Smooth muscle cell (in vitro differentiated cells): Measurements from ENCODE around the gene SIAH3. TPM values are rescaled to one million over a fixed set of nuclear protein-coding genes. Genes with fewer than 3 reads are reported as not detected.

ENCODE experiments used
- DNase-seq: peaks from one replicate; lab custom pipeline; 2025; ENCODE audit not compliant: unreplicated experiment; lab: John Stamatoyannopoulos, UW
- H2AFZ ChIP-seq: fragments of 200-600 bp; sonication (generic); 2 replicates; pipeline ENCODE4 v1.6.0; 2016; ENCODE audit warnings: antibody characterized with exemption, low read depth, mild to moderate bottlenecking
- H3F3A ChIP-seq: fragments of 200-600 bp; sonication (generic); 2 replicates; pipeline ENCODE4 v1.6.0; 2017; ENCODE audit warnings: antibody characterized with exemption, low read depth
- H3K27ac ChIP-seq: fragments of 200-600 bp; sonication (generic); 2 replicates; pipeline ENCODE4 v1.5.1; 2016; ENCODE audit warnings: low read depth, mild to moderate bottlenecking
- H3K27me3 ChIP-seq: fragments of 200-600 bp; sonication (generic); 2 replicates; pipeline ENCODE4 v1.6.1; 2016; ENCODE audit warnings: low read depth, mild to moderate bottlenecking
- H3K36me3 ChIP-seq: fragments of 200-600 bp; sonication (generic); 2 replicates; pipeline ENCODE4 v1.5.1; 2016; ENCODE audit warnings: low read depth
- H3K4me1 ChIP-seq: fragments of 200-600 bp; sonication (generic); 2 replicates; pipeline ENCODE4 v1.5.1; 2016; ENCODE audit warnings: low read depth
- H3K4me2 ChIP-seq: fragments of 200-600 bp; sonication (generic); 2 replicates; pipeline ENCODE4 v1.6.0; 2016; ENCODE audit warnings: mild to moderate bottlenecking
- H3K4me3 ChIP-seq: fragments of 200-600 bp; sonication (generic); 2 replicates; pipeline ENCODE4 v1.5.1; 2016; ENCODE audit warnings: mild to moderate bottlenecking
- H3K79me2 ChIP-seq: fragments of 200-600 bp; sonication (generic); 2 replicates; pipeline ENCODE4 v1.6.0; 2016; ENCODE audit warnings: low read depth, mild to moderate bottlenecking
- H3K9ac ChIP-seq: fragments of 200-600 bp; sonication (generic); 2 replicates; pipeline ENCODE4 v1.6.0; 2016; ENCODE audit warnings: low read depth
- H3K9me3 ChIP-seq: fragments of 200-600 bp; sonication (generic); replicated peaks from 2 replicates; pipeline ENCODE4 v1.5.1; 2016; ENCODE audit warnings: low read depth
- H4K20me1 ChIP-seq: fragments of 200-600 bp; sonication (generic); 2 replicates; pipeline ENCODE4 v1.6.0; 2016; ENCODE audit warnings: low read depth
- WGBS: methylation state at CpG from one replicate; pipeline ENCODE4 v1.1.7; 2016; ENCODE audit warnings: low lambda C conversion rate; 5-methylcytosine and 5-hydroxymethylcytosine counted together
- polyA plus RNA-seq: library from polyadenylated mRNA; unstranded; fragments of >200 nt; fragmentation: Nextera tagmentation; extraction: Ambion mirVana; gene quantifications from 2 replicates; pipeline ENCODE4 v1.2.1, GENCODE V29; 2016
- total RNA-seq: library from RNA; depleted of rRNA; stranded (reverse); fragments of >200 nt; gene quantifications from 2 replicates; pipeline ENCODE4 v1.2.3, GENCODE V29; 2014
- TF ChIP-seq, protein P1 (sequence below): fragments of 200-600 bp; sonication (generic); IDR thresholded peaks from 2 replicates; pipeline ENCODE4 v1.5.1; 2017; ENCODE audit warnings: borderline replicate concordance, mild to moderate bottlenecking, antibody characterized with exemption; ENCODE audit not compliant: insufficient read depth, poor library complexity, severe bottlenecking

Gene SIAH3
- total and polyA plus RNA-seq, 2 experiments from 2014 or later = not detected

DNA sequence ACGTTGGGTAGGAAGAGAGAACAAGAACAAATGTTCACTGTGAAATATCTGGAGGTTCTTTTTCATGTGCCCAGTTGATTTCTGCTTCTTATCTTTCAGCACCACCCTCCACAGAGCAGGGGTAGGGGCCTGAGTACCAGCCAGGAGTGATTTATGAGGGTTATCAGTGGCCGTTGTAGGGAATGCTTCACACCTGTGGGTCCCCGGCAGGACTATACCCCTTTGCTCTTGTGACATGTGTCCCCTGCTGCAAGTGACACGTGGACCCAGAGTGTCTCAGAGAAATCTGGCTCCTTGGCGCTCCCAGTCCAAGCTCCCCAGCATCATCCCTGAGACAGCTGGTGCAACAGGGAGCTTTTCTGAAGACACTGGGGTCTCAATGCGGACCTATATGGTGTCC, 29.7 kb downstream of the SIAH3 start:
- Histone ChIP-seq H3K4me3 (no peak overlapping the region), H3K9me3 (no peaks in the 10 kb centered on the region), H3K4me1 (no peaks in the 10 kb centered on the region), H3K9ac (no peak overlapping the region), H3K36me3 (no peaks in the 10 kb centered on the region), H3K27me3 (no peaks in the 10 kb centered on the region), H4K20me1 (no peaks in the 10 kb centered on the region), H3K27ac (no peak overlapping the region), H3F3A (no peaks in the 10 kb centered on the region), H2AFZ (no peak overlapping the region), H3K4me2 (no peak overlapping the region), H3K79me2 (no peaks in the 10 kb centered on the region)
- TF ChIP-seq, protein P1, sequence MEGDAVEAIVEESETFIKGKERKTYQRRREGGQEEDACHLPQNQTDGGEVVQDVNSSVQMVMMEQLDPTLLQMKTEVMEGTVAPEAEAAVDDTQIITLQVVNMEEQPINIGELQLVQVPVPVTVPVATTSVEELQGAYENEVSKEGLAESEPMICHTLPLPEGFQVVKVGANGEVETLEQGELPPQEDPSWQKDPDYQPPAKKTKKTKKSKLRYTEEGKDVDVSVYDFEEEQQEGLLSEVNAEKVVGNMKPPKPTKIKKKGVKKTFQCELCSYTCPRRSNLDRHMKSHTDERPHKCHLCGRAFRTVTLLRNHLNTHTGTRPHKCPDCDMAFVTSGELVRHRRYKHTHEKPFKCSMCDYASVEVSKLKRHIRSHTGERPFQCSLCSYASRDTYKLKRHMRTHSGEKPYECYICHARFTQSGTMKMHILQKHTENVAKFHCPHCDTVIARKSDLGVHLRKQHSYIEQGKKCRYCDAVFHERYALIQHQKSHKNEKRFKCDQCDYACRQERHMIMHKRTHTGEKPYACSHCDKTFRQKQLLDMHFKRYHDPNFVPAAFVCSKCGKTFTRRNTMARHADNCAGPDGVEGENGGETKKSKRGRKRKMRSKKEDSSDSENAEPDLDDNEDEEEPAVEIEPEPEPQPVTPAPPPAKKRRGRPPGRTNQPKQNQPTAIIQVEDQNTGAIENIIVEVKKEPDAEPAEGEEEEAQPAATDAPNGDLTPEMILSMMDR = no peak
- 83% methylated on average over 6 of the region's 6 CpGs for WGBS
- no peak for DNase-seq

DNA sequence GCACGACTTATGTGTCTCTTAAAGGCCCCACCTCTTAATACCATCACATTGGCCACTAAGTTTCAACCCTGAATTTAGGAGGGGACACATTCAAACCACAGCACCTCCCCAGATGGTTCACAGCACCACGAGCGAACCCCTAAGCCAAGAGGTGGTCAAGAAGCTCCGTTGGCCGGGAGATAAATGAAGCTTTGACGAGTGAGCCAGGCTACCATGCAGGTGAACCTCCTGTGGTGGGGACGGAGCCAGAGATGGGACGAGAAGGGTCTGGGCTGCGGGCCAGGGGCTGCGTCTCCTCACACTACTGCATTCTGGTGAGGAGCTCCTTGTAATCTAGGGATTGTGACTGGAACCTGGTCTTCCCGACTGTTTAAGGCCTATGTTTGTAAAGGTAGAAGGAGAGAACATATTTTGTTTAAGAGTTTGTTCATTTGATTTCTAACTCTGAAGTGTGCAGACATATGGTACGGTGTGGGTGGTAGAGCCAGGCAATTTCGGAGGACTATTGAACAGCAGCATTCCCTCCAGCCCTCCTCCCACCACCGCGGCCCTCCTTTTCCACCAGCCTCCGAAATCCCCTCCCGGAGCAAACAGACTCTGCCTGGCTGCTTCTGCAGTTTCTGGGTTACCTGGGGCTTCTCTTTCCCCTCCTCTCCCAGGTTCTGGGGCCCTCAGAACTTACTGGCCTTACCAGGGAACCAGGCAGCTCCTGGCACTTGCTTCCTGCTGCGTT, 31.3 kb downstream of the SIAH3 start:
- Histone ChIP-seq H3K9me3 (no peaks in the 10 kb centered on the region), H3K4me2 (no peak overlapping the region), H3K36me3 (no peaks in the 10 kb centered on the region), H3F3A (no peaks in the 10 kb centered on the region), H3K27ac (no peak overlapping the region), H4K20me1 (no peaks in the 10 kb centered on the region), H3K27me3 (no peaks in the 10 kb centered on the region), H2AFZ (no peak overlapping the region), H3K9ac (no peak overlapping the region), H3K4me1 (no peaks in the 10 kb centered on the region), H3K79me2 (no peaks in the 10 kb centered on the region), H3K4me3 (no peak overlapping the region)
- TF ChIP-seq, protein P1 = no peak
- DNase-seq = no peak
- WGBS = 92% methylated on average over 18 of the region's 18 CpGs

DNA sequence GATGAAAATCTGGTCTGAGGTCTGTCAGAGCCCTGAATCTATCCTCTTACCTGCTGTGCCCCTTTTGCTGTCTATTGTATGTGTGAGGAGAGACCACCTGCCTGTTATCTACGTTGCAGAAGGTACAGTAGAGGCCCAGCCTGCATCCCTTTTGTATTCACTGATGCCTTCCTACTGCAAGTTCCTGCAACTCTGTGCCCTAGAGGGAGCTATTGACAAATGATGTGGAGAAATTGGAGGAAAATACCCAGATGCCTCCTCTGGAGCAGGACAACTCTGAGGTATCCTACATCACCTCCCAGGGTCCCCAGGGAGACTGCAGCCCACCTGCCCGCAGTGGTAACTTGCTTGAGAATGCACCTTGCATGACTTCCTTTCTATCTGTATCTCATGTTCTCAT, 33.7 kb downstream of the SIAH3 start:
- DNase-seq = no peak
- H2AFZ ChIP-seq = no peak overlapping the region
- TF ChIP-seq, protein P1 = no peak
- no peaks in the 10 kb centered on the region for H4K20me1 ChIP-seq
- no peaks in the 10 kb centered on the region for H3K36me3 ChIP-seq
- H3K4me1 ChIP-seq = no peaks in the 10 kb centered on the region
- no peak overlapping the region for H3K27ac ChIP-seq
- 72% methylated on average over 2 of the region's 2 CpGs for WGBS
- no peaks in the 10 kb centered on the region for H3F3A ChIP-seq
- no peaks in the 10 kb centered on the region for H3K27me3 ChIP-seq
- H3K9ac ChIP-seq = no peak overlapping the region
- no peak overlapping the region for H3K4me2 ChIP-seq
- H3K79me2 ChIP-seq = no peaks in the 10 kb centered on the region
- H3K4me3 ChIP-seq = no peak overlapping the region
- H3K9me3 ChIP-seq = no peaks in the 10 kb centered on the region

DNA sequence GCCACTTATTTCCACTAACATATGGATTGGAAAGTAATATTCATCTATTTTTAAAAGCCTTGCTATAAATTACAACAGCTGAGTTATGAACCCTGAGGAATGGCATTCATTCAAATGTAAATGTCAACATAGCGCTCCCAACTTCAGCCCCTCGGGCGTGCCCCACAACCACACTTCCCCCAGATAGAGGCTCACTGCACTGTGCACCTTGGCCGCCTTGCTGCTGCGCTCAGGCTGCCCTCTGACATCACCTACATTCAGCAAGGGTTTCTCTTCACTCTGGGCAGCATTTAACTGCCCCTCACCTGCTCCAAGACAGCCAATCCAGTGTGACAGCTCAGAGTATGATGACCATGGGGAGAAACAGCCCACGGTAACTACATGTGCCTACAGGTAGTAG, 35.1 kb downstream of the SIAH3 start:
- Histone ChIP-seq H3K4me2 (no peak overlapping the region), H3K9ac (no peak overlapping the region), H3K9me3 (no peaks in the 10 kb centered on the region), H3F3A (no peaks in the 10 kb centered on the region), H2AFZ (no peak overlapping the region), H3K79me2 (no peaks in the 10 kb centered on the region), H3K4me1 (no peaks in the 10 kb centered on the region), H3K36me3 (no peaks in the 10 kb centered on the region), H3K27ac (no peak overlapping the region), H3K4me3 (no peak overlapping the region), H3K27me3 (no peaks in the 10 kb centered on the region), H4K20me1 (no peaks in the 10 kb centered on the region)
- TF ChIP-seq, protein P1 = no peak
- WGBS = 83% methylated on average over 6 of the region's 6 CpGs
- no peak for DNase-seq
